CD14-positive monocyte (primary cell): ENCODE results near the gene ZNF675. TPM values are rescaled to one million over a fixed set of nuclear protein-coding genes. Genes with fewer than 3 reads are reported as not detected.
"Not testable (repeated sequence)": the region's sequence is repeated elsewhere in the genome, so short reads cannot be mapped to it uniquely, and the experiment has no call there.

Source experiments
- DNase-seq, 3 donors: peaks; one replicate each; pipeline ENCODE4 v3.0.0-alpha.2; 2011 to 2022
- H2AFZ ChIP-seq: 2 replicates; pipeline ENCODE4 v1.6.0; 2012; ENCODE audit warnings: mild to moderate bottlenecking, low read depth, low read length, inconsistent platforms; ENCODE audit not compliant: insufficient read depth, poor library complexity, severe bottlenecking
- H3K27ac ChIP-seq, 2 donors: 1 replicate in 1 of 2; 2 replicates in 1 of 2; pipeline ENCODE4 v1.5.1; 2012 to 2013; ENCODE audit warnings: low read length in 2 of 2, control low read depth in 1 of 2, inconsistent platforms in 1 of 2, low read depth in 1 of 2, mild to moderate bottlenecking in 1 of 2
- H3K27me3 ChIP-seq, 2 donors: one replicate each; pipeline versions ENCODE4 v1.6.0 to v1.6.1; 2011 to 2013; ENCODE audit warnings: low read length in 2 of 2; ENCODE audit not compliant: control insufficient read depth in 2 of 2, insufficient read depth in 2 of 2
- H3K36me3 ChIP-seq, 2 donors: replicated peaks in 1 of 2; 1 replicate in 1 of 2; 2 replicates in 1 of 2; pipeline versions ENCODE4 v1.5.1 to v1.6.1; 2012 to 2013; ENCODE audit warnings: low read length in 2 of 2, control low read depth in 1 of 2, inconsistent platforms in 1 of 2, mild to moderate bottlenecking in 1 of 2; ENCODE audit not compliant: insufficient read depth in 2 of 2, control insufficient read depth in 1 of 2
- H3K4me1 ChIP-seq, 2 donors: 1 replicate in 1 of 2; 2 replicates in 1 of 2; pipeline versions ENCODE4 v1.5.1 to v1.6.1; 2012 to 2013; ENCODE audit warnings: low read length in 2 of 2, control low read depth in 1 of 2, inconsistent platforms in 1 of 2, mild to moderate bottlenecking in 1 of 2, moderate library complexity in 1 of 2; ENCODE audit not compliant: insufficient read depth in 2 of 2, control insufficient read depth in 1 of 2
- H3K4me2 ChIP-seq: replicated peaks from 2 replicates; pipeline ENCODE3; 2012; ENCODE audit warnings: low read length, moderate library complexity, mild to moderate bottlenecking; ENCODE audit not compliant: poor library complexity, severe bottlenecking; ENCODE audit errors: extremely low read depth
- H3K4me3 ChIP-seq, 3 experiments: fragments of 200-600 bp in 1 of 3; sonication (generic) in 1 of 3; replicated peaks in 1 of 3; 1 replicate in 2 of 3; 2 replicates in 1 of 3; pipeline ENCODE4 v1.5.1; 2011 to 2013; ENCODE audit warnings: low read length in 3 of 3, mild to moderate bottlenecking in 3 of 3, control low read depth in 2 of 3, low read depth in 2 of 3, inconsistent platforms in 1 of 3, moderate library complexity in 1 of 3
- H3K79me2 ChIP-seq: 2 replicates; pipeline ENCODE4 v1.6.0; 2012; ENCODE audit warnings: mild to moderate bottlenecking, control low read depth, inconsistent platforms, low read length, moderate library complexity; ENCODE audit not compliant: insufficient read depth
- H3K9ac ChIP-seq: 2 replicates; pipeline ENCODE4 v1.6.0; 2017; ENCODE audit warnings: low read length, mild to moderate bottlenecking; ENCODE audit not compliant: insufficient read depth, poor library complexity, severe bottlenecking
- H3K9me3 ChIP-seq, 2 donors: replicated peaks in 1 of 2; 1 replicate in 1 of 2; 2 replicates in 1 of 2; pipeline versions ENCODE4 v1.5.1 to v1.6.1; 2012 to 2013; ENCODE audit warnings: low read length in 2 of 2, control low read depth in 1 of 2; ENCODE audit not compliant: control insufficient read depth in 1 of 2, insufficient read depth in 1 of 2
- H4K20me1 ChIP-seq: 2 replicates; pipeline ENCODE4 v1.6.0; 2012; ENCODE audit warnings: mild to moderate bottlenecking, low read length, control low read depth, moderate library complexity; ENCODE audit not compliant: insufficient read depth
- H3K27ac Mint-ChIP-seq, 7 donors: one replicate each; pipeline ENCODE4 v1.8.0; 2020; ENCODE audit warnings: mild to moderate bottlenecking in 7 of 7, mixed read lengths in 7 of 7, moderate library complexity in 6 of 7, inconsistent platforms in 2 of 7
- H3K27me3 Mint-ChIP-seq, 3 donors: one replicate each; pipeline ENCODE4 v1.8.0; 2021 to 2022; ENCODE audit warnings: low read depth in 3 of 3, mild to moderate bottlenecking in 3 of 3, mixed read lengths in 3 of 3, moderate library complexity in 3 of 3, inconsistent platforms in 1 of 3
- H3K36me3 Mint-ChIP-seq, 2 donors: one replicate each; pipeline ENCODE4 v1.8.0; 2020; ENCODE audit warnings: mixed read lengths in 2 of 2, inconsistent platforms in 1 of 2, mild to moderate bottlenecking in 1 of 2
- H3K4me1 Mint-ChIP-seq: one replicate; pipeline ENCODE4 v1.8.0; 2020; ENCODE audit warnings: mild to moderate bottlenecking, mixed read lengths
- H3K4me3 Mint-ChIP-seq, 2 donors: one replicate each; pipeline ENCODE4 v1.8.0; 2020; ENCODE audit warnings: mild to moderate bottlenecking in 2 of 2, mixed read lengths in 2 of 2, moderate library complexity in 1 of 2
- H3K9me3 Mint-ChIP-seq, 7 donors: one replicate each; pipeline ENCODE4 v1.8.0; 2020 to 2022; ENCODE audit warnings: mixed read lengths in 7 of 7, mild to moderate bottlenecking in 6 of 7, moderate library complexity in 6 of 7, inconsistent platforms in 2 of 7
- CTCF ChIP-seq: fragments of 200-600 bp; IDR thresholded peaks from one replicate; pipeline ENCODE4 v1.8.0; 2022; ENCODE audit warnings: antibody characterized with exemption, mild to moderate bottlenecking
- WGBS: methylation state at CpG from one replicate; pipeline ENCODE4 v1.1.5; 2013; ENCODE audit warnings: missing lambda C conversion rate; ENCODE audit not compliant: insufficient coverage; 5-methylcytosine and 5-hydroxymethylcytosine counted together
- intact Hi-C, 2 donors: fragments of 100-400 bp; cut with micrococcal nuclease; formaldehyde crosslinking; loops; one replicate each; pipeline versions ENCODE4 v1.15.0 to v1.15.1; 2023
- polyA plus RNA-seq, 3 donors: library from polyadenylated mRNA; depleted of rRNA in 1 of 3; unstranded in 2 of 3; stranded (reverse) in 1 of 3; fragments of 300-500 nt in 2 of 3; fragments of >200 nt in 1 of 3; fragmentation: Illumina TruSeq in 2 of 3; gene quantifications; 1 replicate in 2 of 3; 2 replicates in 1 of 3; pipeline ENCODE4 v1.2.3, GENCODE V29; 2012 to 2021

The ZNF675 gene
- polyA plus RNA-seq, 3 donors = 1.8 to 6.7 (median 5.3) TPM

DNA sequence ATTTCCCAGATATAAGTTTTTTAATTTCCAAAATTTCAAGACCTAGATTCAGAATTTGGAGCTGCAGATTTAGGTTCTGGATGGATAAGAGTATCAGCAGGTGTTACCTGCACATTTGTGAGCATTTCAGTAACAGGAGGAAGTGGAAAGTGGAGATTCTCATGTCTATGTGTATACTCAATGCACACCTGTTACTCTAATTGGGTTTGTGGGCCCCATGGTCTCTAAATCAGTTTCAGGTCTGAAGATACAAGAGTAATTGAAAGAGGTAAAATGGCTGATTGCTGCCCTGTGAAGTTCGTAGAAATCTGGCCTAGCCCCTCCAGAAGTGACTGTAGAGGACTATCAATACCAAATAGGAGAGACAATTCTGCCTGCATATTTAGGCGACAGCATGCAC, 13.9 kb downstream of the ZNF675 start:
- no peak for TF ChIP-seq CTCF
- Mint-ChIP-seq H3K4me1 (no peaks in the 10 kb centered on the region), H3K9me3 (peaks cover 36 to 94% (median 83%) of the 10 kb centered on the region in 7 donors), H3K36me3 (peaks cover 32 to 55% of the 10 kb centered on the region in 2 donors), H3K4me3 (no peak overlapping the region), H3K27ac (no peak overlapping the region), H3K27me3 (no peaks in the 10 kb centered on the region)
- H3K9ac ChIP-seq = no peak overlapping the region
- H2AFZ ChIP-seq = no peak overlapping the region
- WGBS = 100% methylated on average over 1 of the region's 2 CpGs
- H4K20me1 ChIP-seq = no peaks in the 10 kb centered on the region
- no peak overlapping the region for H3K27ac ChIP-seq
- peaks cover 88% of the 10 kb centered on the region for H3K79me2 ChIP-seq
- H3K27me3 ChIP-seq = no peaks in the 10 kb centered on the region
- intact Hi-C loops = no loop called here
- H3K4me1 ChIP-seq = no peaks in the 10 kb centered on the region
- peaks cover 4 to 59% of the 10 kb centered on the region in 2 donors for H3K36me3 ChIP-seq
- H3K4me3 ChIP-seq = peak overlapping the region in 1 of 3 experiments; percentile 16
- H3K4me2 ChIP-seq = no peak overlapping the region
- no peak for DNase-seq
- H3K9me3 ChIP-seq = peaks cover 74 to 95% of the 10 kb centered on the region in 2 donors

DNA sequence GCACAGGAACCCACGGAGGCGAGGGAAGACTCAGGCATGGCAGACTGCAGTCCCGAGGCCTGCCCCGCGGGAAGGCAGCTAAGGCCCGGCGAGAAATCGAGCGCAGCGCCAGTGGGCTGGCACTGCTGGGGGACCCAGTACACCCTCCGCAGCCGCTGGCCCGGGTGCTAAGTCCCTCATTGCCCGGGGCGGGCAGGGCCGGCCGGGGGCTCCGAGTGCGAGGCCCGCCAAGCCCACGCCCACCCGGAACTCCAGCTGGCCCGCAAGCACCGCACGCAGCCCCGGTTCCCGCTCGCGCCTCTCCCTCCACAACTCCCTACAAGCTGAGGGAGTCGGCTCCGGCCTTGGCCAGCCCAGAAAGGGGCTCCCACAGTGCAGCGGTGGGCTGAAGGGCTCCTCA, 18.4 kb downstream of the ZNF675 start:
- Histone ChIP-seq H3K9me3 (peaks cover 84 to 92% of the 10 kb centered on the region in 2 donors), H3K36me3 (peaks cover 4 to 82% of the 10 kb centered on the region in 2 donors), H3K4me3 (peak overlapping the region in 1 of 3 experiments; percentile 5), H3K79me2 (peaks cover 47% of the 10 kb centered on the region)
- DNase-seq, H4K20me1 ChIP-seq, H3K4me1 Mint-ChIP-seq, H3K27me3 Mint-ChIP-seq, H3K9ac ChIP-seq, H3K4me2 ChIP-seq, H3K27me3 ChIP-seq, H2AFZ ChIP-seq, H3K4me3 Mint-ChIP-seq, H3K4me1 ChIP-seq, intact Hi-C loops, H3K27ac ChIP-seq: not testable (repeated sequence)
- H3K36me3 Mint-ChIP-seq = peaks cover 42 to 53% of the 10 kb centered on the region in 2 donors
- 87% methylated on average over 9 of the region's 32 CpGs for WGBS
- H3K27ac Mint-ChIP-seq = peak overlapping the region in 1 of 7 donors; percentile 38
- H3K9me3 Mint-ChIP-seq = peaks cover 47 to 95% (median 83%) of the 10 kb centered on the region in 7 donors
